Neural cell (in vitro differentiated cells): Measurements from ENCODE around the gene TRIO. TPM values are rescaled to one million over a fixed set of nuclear protein-coding genes. Genes with fewer than 3 reads are reported as not detected.

Source experiments
- H2AFZ ChIP-seq: fragments of 200-600, 300-800 bp; sonication (generic), shearing (Covaris generic); 2 replicates; pipeline ENCODE4 v1.6.0; 2014; ENCODE audit warnings: low read depth, mild to moderate bottlenecking, antibody characterized with exemption, low read length, moderate library complexity
- H3F3A ChIP-seq: fragments of 200-600 bp; shearing (Covaris generic); 2 replicates; pipeline ENCODE4 v1.6.1; 2016; ENCODE audit warnings: mild to moderate bottlenecking, moderate library complexity, mixed read lengths, antibody characterized with exemption, low read length; ENCODE audit not compliant: insufficient read depth, poor library complexity, severe bottlenecking
- H3K27ac ChIP-seq: fragments of 200-600, 300-800 bp; sonication (generic), shearing (Covaris generic); 2 replicates; pipeline ENCODE4 v1.5.1; 2014; ENCODE audit warnings: mild to moderate bottlenecking, low read length, moderate library complexity
- H3K27me3 ChIP-seq: fragments of 300-800, 200-600 bp; sonication (generic), shearing (Covaris generic); 2 replicates; pipeline ENCODE4 v1.6.0; 2014; ENCODE audit warnings: mild to moderate bottlenecking, low read depth, low read length, moderate library complexity; ENCODE audit not compliant: insufficient read depth
- H3K36me3 ChIP-seq: fragments of 300-800, 200-600 bp; sonication (generic), shearing (Covaris generic); 2 replicates; pipeline ENCODE4 v1.5.1; 2014; ENCODE audit warnings: mild to moderate bottlenecking, antibody characterized with exemption, low read length, moderate library complexity; ENCODE audit not compliant: insufficient read depth
- H3K4me2 ChIP-seq: fragments of 300-800, 200-600 bp; sonication (generic), shearing (Covaris generic); 2 replicates; pipeline ENCODE4 v1.6.0; 2014; ENCODE audit warnings: mild to moderate bottlenecking, low read length
- H3K4me3 ChIP-seq: fragments of 300-800, 200-600 bp; sonication (generic), shearing (Covaris generic); 2 replicates; pipeline ENCODE4 v1.5.1; 2014; ENCODE audit warnings: mild to moderate bottlenecking, low read length, moderate library complexity
- H3K79me2 ChIP-seq: fragments of 200-600 bp; shearing (Covaris generic); replicated peaks from 2 replicates; pipeline ENCODE4 v1.6.0; 2014; ENCODE audit warnings: mild to moderate bottlenecking, low read length, moderate library complexity; ENCODE audit not compliant: insufficient read depth
- H3K9ac ChIP-seq: fragments of 300-800, 200-600 bp; sonication (generic), shearing (Covaris generic); 2 replicates; pipeline ENCODE4 v1.6.1; 2016; ENCODE audit warnings: mild to moderate bottlenecking, low read length, mixed read lengths
- H3K9me2 ChIP-seq: fragments of 200-600 bp; shearing (Covaris generic); 2 replicates; pipeline ENCODE4 v1.6.1; 2016; ENCODE audit warnings: mild to moderate bottlenecking, low read length, mixed read lengths; ENCODE audit not compliant: insufficient read depth
- H3K9me3 ChIP-seq: fragments of 200-600, 300-800 bp; sonication (generic), shearing (Covaris generic); 2 replicates; pipeline ENCODE4 v1.6.1; 2016; ENCODE audit warnings: mild to moderate bottlenecking, mixed run types, low read length, moderate library complexity, mixed read lengths
- H4K20me1 ChIP-seq: fragments of 200-600 bp; shearing (Covaris generic); 2 replicates; pipeline ENCODE4 v1.6.1; 2016; ENCODE audit warnings: mild to moderate bottlenecking, mixed run types; ENCODE audit not compliant: insufficient read depth
- CTCF ChIP-seq: fragments of 450-650 bp; IDR thresholded peaks from 2 replicates; pipeline ENCODE4 v1.5.1; 2014; ENCODE audit warnings: antibody characterized with exemption, mild to moderate bottlenecking, moderate library complexity; ENCODE audit not compliant: poor library complexity, severe bottlenecking
- EP300 ChIP-seq: fragments of 450-650 bp; conservative IDR thresholded peaks from 2 replicates; pipeline ENCODE4 v1.6.1; 2014; ENCODE audit warnings: antibody characterized with exemption, mild to moderate bottlenecking, moderate library complexity; ENCODE audit not compliant: poor library complexity, severe bottlenecking
- EZH2 ChIP-seq: fragments of 200-600, 300-800 bp; shearing (Covaris generic), sonication (generic); IDR thresholded peaks from 2 replicates; pipeline ENCODE4 v1.6.1; 2014; ENCODE audit warnings: antibody characterized with exemption, low read length, borderline replicate concordance, mild to moderate bottlenecking; ENCODE audit not compliant: insufficient read depth, poor library complexity, severe bottlenecking
- MXI1 ChIP-seq: fragments of 450-650 bp; conservative IDR thresholded peaks from 2 replicates; pipeline ENCODE4 v1.6.1; 2014; ENCODE audit warnings: antibody characterized with exemption, mild to moderate bottlenecking; ENCODE audit not compliant: poor library complexity, severe bottlenecking
- POLR2AphosphoS5 ChIP-seq: IDR thresholded peaks from 2 replicates; pipeline ENCODE4 v1.6.1; 2012
- RAD21 ChIP-seq: fragments of 450-650 bp; conservative IDR thresholded peaks from 2 replicates; pipeline ENCODE4 v1.6.1; 2014; ENCODE audit warnings: antibody characterized with exemption, mild to moderate bottlenecking, moderate library complexity
- REST ChIP-seq: IDR thresholded peaks from 2 replicates; pipeline ENCODE4 v1.6.1; 2012; ENCODE audit warnings: borderline replicate concordance
- SMC3 ChIP-seq: fragments of 450-650 bp; conservative IDR thresholded peaks from 2 replicates; pipeline ENCODE4 v1.6.1; 2014; ENCODE audit warnings: antibody characterized with exemption, mild to moderate bottlenecking, moderate library complexity; ENCODE audit not compliant: poor library complexity
- TAF1 ChIP-seq: IDR thresholded peaks from 2 replicates; pipeline ENCODE4 v1.6.1; 2012; ENCODE audit warnings: low read depth
- polyA plus RNA-seq: library from polyadenylated mRNA; depleted of rRNA; stranded (reverse); fragments of >200 nt; gene quantifications from 2 replicates; pipeline ENCODE4 v1.2.3, GENCODE V29; 2014

Gene TRIO
- polyA plus RNA-seq, 1 donor from 2014 or later: 168 TPM

GRCh38 chr5:14380712-14381111, 237.6 kb downstream of the TRIO start:
- no peak overlapping the region for H3K4me3 ChIP-seq
- no peak overlapping the region for H3K9ac ChIP-seq
- no peaks in the 10 kb centered on the region for H3K9me3 ChIP-seq
- H3K4me2 ChIP-seq: no peak overlapping the region
- H3K79me2 ChIP-seq: no peaks in the 10 kb centered on the region
- no peak overlapping the region for H2AFZ ChIP-seq
- H3K36me3 ChIP-seq: peaks cover 27% of the 10 kb centered on the region
- H3F3A ChIP-seq: no peaks in the 10 kb centered on the region
- no peaks in the 10 kb centered on the region for H4K20me1 ChIP-seq
- no peak for TF ChIP-seq EZH2
- TF ChIP-seq SMC3: no peak
- TF ChIP-seq RAD21: no peak
- no peak for TF ChIP-seq POLR2AphosphoS5
- H3K9me2 ChIP-seq: no peaks in the 10 kb centered on the region
- H3K27me3 ChIP-seq: no peaks in the 10 kb centered on the region
- no peak overlapping the region for H3K27ac ChIP-seq

- no peak for TF ChIP-seq RAD21
- no peak for TF ChIP-seq EZH2
- TF ChIP-seq TAF1: no peak
- TF ChIP-seq REST: no peak
- TF ChIP-seq POLR2AphosphoS5: no peak
- no peak for TF ChIP-seq EP300
- no peak for TF ChIP-seq MXI1
- TF ChIP-seq CTCF: no peak
- TF ChIP-seq SMC3: no peak
- Histone ChIP-seq H3K79me2 (no peaks in the 10 kb centered on the region), H3K27me3 (no peaks in the 10 kb centered on the region), H4K20me1 (no peaks in the 10 kb centered on the region), H3K27ac (no peak overlapping the region), H3K9me2 (no peaks in the 10 kb centered on the region), H3K9ac (no peak overlapping the region), H3F3A (no peaks in the 10 kb centered on the region), H3K9me3 (no peaks in the 10 kb centered on the region), H2AFZ (no peak overlapping the region), H3K36me3 (peaks cover 30% of the 10 kb centered on the region), H3K4me2 (no peak overlapping the region), H3K4me3 (no peak overlapping the region)
These were observed 239.5 kb downstream of the TRIO start for GRCh38 chr5:14382640-14383039.

GRCh38 chr5:14383923-14384322, 240.8 kb downstream of the TRIO start:
- H3K79me2 ChIP-seq: no peaks in the 10 kb centered on the region
- no peaks in the 10 kb centered on the region for H3K9me3 ChIP-seq
- H3F3A ChIP-seq: no peaks in the 10 kb centered on the region

More at GRCh38 chr5:14383923-14384322, 240.8 kb downstream of the TRIO start:
- Histone ChIP-seq H2AFZ (no peak overlapping the region), H3K9me2 (no peaks in the 10 kb centered on the region), H3K27me3 (no peaks in the 10 kb centered on the region), H3K4me2 (no peak overlapping the region), H3K9ac (no peak overlapping the region), H3K27ac (no peak overlapping the region), H4K20me1 (no peaks in the 10 kb centered on the region), H3K36me3 (peaks cover 21% of the 10 kb centered on the region), H3K4me3 (no peak overlapping the region)
- TF ChIP-seq MXI1 (no peak), EP300 (no peak), SMC3 (no peak), EZH2 (no peak), TAF1 (no peak), POLR2AphosphoS5 (no peak), CTCF (no peak), REST (no peak), RAD21 (no peak)
